ENCODE measurements around the gene PAK2.
"Not testable (repeated sequence)": the region's sequence is repeated elsewhere in the genome, so short reads cannot be mapped to it uniquely, and the experiment has no call there.

The PAK2 gene

GRCh38 chr3:196849180-196849741, 109.6 kb downstream of the PAK2 start:
- DNase-seq, result no peak

GRCh38 chr3:196863000-196863399, 123.3 kb downstream of the PAK2 start:
- not testable (repeated sequence) for DNase-seq

GRCh38 chr3:196867155-196867506, 127.5 kb downstream of the PAK2 start:
- no peak for DNase-seq

- DNase-seq, result peak; percentile 96
These were observed 128.0 kb downstream of the PAK2 start, which contains the start of gene SENP5 for GRCh38 chr3:196867507-196868296. Gene SENP5, plus strand, starts transcription at chr3:196867920. Its CDS starts 17,262 bp downstream, at chr3:196885182.

GRCh38 chr3:196868297-196868661, 128.6 kb downstream of the PAK2 start:
- DNase-seq, result peak; percentile 49

- DNase-seq, result no peak
These were observed 132.7 kb downstream of the PAK2 start for GRCh38 chr3:196872316-196872715.

- not testable (repeated sequence) for DNase-seq
These were observed 134.9 kb downstream of the PAK2 start for GRCh38 chr3:196874511-196875094.

- no peak for DNase-seq
These were observed 135.6 kb downstream of the PAK2 start for GRCh38 chr3:196875258-196875657.
